Activated CD4-positive, alpha-beta T cell treated with anti-CD3 and anti-CD28 coated beads, Interleukin-2, amount 50 U/mL, for 1 hour (primary cell): ENCODE measurements around the gene AP2B1.
A peak's percentile ranks its signal among the peaks of the same experiment; 100 is the strongest.
"Not testable (repeated sequence)": the region's sequence is repeated elsewhere in the genome, so short reads cannot be mapped to it uniquely, and the experiment has no call there.

ENCODE experiments used
- DNase-seq: peaks from one replicate; pipeline ENCODE4 v3.0.0-alpha.2; 2020

AP2B1 gene

DNA sequence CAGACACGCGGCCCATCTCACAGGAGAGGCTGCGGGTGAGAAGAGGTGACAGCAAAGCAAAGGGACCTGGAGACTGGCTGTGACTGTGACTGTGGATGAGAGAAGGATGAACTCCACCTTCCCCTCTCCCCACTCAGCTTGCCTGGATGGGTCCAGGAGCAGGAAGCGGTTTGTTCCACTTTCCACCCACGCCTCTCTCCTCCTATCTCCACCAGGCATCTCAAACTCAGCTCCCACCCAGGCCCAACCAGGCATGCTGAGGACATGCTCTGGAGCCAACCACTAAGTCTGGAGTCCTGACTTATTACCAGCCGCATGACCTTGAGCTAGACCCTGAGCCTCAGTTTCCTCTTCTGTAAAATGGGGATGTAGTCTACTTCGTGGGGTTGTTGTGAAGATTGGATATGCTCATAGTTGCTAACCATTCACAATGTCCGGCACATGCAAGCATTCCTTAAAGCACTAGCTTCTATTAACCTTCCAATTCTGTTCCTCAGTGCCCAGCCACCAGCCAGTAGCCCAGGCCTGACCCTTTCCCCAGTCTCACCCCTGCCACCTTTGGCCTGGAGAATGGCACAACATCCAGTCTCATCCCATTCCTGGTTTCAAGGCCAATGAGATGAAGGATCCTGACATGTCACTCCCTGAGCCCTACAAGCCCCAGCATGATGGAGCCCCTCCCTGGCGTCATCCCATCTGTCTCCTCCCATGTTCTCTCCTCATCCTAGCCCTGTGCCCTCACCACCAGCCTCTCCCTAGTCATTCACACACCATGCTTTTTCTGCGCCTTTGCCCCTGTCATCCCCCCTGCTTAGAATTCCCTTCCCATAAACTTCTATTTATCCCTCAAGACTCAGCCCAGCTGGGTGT is 163.6 kb downstream of the AP2B1 start:
- no peak for DNase-seq

DNA sequence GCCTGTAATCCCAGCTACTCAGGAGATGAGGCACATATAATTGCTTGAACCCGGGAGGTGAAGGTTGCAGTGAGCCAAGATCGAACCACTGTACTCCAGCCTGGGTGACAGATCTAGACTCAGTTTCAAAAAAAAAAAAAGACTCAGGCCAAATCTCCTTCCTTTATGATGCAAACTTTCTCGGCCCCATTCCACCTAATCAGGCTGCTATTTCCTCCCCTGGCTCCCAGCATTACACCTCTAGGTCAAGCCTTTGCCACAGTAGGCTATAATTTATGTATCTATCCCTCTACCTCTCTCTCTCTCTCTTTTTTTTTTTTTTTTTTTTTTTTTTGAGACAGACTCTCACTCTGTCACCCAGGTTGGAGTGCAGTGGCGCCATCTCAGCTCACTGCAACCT is 164.4 kb downstream of the AP2B1 start:
- not testable (repeated sequence) for DNase-seq

DNA sequence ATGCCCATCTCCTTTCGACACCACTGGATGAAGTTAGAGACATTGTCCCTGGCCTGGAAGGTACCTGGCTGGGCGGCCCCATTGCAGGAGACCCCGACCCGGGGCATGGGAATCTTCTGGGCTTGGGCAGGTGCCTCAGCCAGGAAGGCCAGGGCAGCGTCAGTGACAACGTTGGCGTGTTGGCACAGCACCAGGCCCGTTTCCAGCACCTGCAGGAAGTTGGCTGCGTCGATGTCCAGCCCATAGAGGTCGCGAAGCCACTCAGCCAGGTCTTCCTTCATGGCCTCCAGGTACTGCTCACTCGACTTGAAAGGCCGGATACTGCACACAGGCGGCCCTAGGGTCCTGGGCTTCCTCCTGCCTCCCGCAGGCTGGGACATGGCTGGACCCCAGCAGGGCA is 165.3 kb downstream of the AP2B1 start:
- no peak for DNase-seq

DNA sequence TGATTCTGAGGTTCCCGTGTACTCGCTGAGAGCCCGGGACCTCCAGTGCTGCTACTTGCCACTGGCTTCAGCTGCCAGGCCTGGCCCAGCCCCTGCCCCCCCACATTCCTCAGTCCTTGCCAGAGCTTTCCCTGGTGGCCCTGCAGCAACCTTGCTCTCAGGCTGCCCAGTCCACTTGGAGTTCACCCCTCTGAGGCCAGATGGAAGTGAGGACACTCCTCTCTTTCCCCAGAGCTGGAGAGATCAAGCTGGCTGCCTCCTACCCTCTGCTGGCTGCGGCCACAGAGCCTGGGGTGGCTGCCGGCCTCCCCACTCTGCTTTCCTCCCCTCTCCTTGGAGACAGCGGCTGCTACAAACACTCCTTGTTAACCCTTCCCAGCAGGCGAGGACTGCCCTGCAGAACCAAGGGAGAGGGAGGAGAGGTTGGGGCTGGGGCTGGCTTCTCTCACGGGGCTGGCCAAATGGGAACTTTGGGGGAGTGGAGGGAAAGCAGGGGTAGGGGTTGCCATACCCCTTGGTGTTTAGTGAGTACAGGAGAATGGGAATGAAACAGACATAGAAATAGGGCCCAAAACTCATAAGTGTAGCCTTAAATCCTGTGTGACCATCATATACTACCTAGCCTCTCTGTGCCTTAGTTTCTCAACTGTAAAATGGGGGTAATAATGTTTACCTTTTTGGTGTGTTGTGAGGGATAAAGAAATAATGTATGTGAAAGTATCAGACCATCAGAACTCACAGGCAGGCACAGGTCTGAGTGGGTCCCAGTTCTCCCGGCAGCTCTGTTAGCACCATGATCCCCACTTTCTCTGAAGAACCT is 166.0 kb downstream of the AP2B1 start, which contains the start of gene GAS2L2:
Gene GAS2L2, minus strand, starts transcription at position 295 of the 820 bp plus-strand sequence. CDS start 389 bp downstream, outside the sequence.
- DNase-seq = no peak

GRCh38 chr17:35757243-35757642 is 170.1 kb downstream of the AP2B1 start:
- DNase-seq = no peak

- DNase-seq = no peak
Measured at GRCh38 chr17:35760587-35760986, 173.5 kb downstream of the AP2B1 start, which contains the start of gene C17orf50. Gene C17orf50 (plus strand): TSS chr17:35760887. CDS start chr17:35760942, 55 bp downstream.

GRCh38 chr17:35761601-35762000 is 174.5 kb downstream of the AP2B1 start:
- no peak for DNase-seq

DNA sequence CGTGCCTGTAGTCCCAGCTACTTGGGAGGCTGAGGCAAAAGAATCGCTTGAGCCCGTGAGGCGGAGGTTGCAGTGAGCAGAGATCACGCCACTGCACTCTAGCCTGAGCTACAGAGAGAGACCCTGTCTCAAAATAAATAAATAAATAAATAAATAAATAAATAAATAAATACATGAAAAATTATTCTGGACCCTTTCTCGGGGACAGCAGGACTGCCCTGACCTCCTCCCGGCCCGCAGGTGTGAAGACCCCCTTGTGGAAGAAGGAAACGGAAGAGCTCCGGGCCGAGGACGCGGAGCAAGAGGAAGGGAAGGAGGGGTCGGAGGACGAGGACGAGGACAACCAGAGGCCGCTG is 176.6 kb downstream of the AP2B1 start:
- DNase-seq = no peak

GRCh38 chr17:35764123-35764991 is 177.2 kb downstream of the AP2B1 start:
- peak; percentile 80 for DNase-seq

- no peak for DNase-seq
Measured at GRCh38 chr17:35765086-35765710, 178.1 kb downstream of the AP2B1 start.

- DNase-seq = no peak
Measured at GRCh38 chr17:35765756-35766488, 178.8 kb downstream of the AP2B1 start.

DNA sequence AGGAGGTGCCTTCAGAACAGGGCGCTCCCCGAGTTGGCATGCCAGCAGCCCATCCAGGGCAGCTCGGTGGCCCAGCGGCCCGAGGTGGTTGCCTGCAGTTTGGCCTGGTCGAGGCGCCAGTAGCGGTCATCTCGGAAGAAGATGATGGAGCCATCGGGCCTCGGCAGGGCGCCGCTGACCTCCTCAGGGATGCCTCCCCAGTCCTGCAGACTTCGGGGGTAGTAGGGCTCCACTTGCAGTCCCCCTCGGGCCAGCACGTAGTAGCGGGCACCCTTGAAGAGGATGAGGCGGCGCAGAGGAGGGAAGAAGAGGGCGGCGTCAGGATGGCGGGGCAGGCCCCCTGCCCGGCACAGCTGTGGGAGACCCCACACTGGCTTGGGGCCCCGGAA is 179.4 kb downstream of the AP2B1 start:
- no peak for DNase-seq

- peak; percentile 37 for DNase-seq
Measured at GRCh38 chr17:35766903-35767510, 179.9 kb downstream of the AP2B1 start.

DNA sequence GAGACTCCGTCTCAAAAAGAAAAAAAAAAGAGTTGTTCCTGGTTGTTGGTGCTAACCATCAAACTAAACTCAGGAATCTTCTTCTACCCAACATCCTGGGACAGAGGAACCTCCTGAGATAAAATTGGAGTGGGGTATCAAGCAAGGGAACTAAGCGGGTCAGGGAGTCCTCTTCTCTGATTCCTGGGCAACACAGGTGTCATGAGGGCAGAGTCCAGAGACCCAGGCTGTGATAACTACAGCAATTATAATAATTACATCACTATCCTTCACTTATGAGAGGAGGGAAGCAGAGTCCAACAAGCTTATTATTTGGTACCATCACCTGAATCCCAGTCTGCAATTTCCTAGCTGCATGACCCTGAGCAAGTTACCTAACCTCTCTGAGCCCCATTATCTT is 181.7 kb downstream of the AP2B1 start:
- no peak for DNase-seq

- no peak for DNase-seq
Measured at GRCh38 chr17:35769895-35770486, 182.9 kb downstream of the AP2B1 start.

- no peak for DNase-seq
Measured at GRCh38 chr17:35773129-35773528, 186.0 kb downstream of the AP2B1 start.

GRCh38 chr17:35773679-35774425 is 186.7 kb downstream of the AP2B1 start:
- no peak for DNase-seq

DNA sequence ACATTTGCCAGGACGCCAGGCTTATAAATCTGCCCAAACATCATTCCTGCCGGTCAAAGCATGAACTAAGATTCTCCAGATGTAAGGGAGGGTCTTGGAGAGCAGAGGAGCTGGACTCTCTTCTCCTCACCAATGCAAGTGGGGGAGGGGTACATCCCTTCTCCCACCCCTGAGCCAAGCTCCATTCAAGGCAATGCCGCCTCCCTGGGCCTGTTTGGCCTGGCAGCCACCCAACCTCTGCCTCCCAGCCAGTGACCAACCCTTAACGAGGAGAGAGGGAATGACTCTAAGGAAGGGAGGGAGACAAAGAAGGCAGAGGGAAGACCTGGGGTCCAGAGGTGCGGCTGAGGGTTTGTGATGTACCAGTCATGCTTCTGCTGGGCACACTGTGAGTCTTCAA is 187.4 kb downstream of the AP2B1 start:
- no peak for DNase-seq

GRCh38 chr17:35775039-35775438 is 187.9 kb downstream of the AP2B1 start:
- DNase-seq = no peak

- no peak for DNase-seq
Measured at GRCh38 chr17:35775583-35775982, 188.5 kb downstream of the AP2B1 start.
